ENCODE results near the gene ASXL1.

The ASXL1 gene

DNA sequence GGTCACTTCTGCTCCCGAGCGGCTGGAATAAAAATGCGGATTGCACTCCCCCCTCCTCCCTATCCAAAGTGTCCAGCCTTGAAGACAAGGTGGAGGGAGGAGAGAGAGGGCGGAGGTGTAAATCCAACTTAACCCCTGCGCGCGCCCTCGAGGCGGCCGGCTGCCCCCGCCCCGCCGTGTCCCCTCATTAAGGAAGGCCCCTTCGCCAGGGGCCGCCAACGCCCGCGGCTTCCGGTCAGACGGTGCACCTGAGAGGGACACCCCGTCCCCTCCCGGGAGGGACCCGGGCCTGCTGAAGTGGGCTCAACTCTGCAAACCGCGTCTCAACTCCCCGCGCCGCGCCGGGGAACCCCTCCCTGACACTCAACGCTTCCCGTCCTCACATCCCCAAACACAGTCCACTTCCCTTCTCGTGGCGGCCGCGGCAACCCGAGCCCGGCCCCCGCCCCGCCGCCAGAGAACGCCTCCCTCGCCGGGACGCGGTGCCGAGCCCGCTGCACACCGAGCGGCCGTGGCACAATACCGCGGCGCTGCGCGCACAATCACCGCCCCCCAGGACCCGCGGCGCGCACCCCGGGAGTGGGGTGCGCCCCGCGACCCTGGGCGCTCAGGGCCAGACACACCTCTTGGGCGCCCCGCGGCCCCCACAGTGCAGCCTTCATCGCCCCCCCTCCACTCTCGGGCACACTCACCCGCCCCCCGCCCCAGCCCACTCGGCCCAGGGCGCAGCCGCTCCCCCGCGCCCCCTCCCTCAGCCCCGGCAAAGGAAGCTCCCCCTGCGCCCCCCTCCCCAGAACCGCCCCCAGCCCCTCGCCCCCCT, 124.5 kb downstream of the ASXL1 start:
- DNase-seq, result no peak

DNA sequence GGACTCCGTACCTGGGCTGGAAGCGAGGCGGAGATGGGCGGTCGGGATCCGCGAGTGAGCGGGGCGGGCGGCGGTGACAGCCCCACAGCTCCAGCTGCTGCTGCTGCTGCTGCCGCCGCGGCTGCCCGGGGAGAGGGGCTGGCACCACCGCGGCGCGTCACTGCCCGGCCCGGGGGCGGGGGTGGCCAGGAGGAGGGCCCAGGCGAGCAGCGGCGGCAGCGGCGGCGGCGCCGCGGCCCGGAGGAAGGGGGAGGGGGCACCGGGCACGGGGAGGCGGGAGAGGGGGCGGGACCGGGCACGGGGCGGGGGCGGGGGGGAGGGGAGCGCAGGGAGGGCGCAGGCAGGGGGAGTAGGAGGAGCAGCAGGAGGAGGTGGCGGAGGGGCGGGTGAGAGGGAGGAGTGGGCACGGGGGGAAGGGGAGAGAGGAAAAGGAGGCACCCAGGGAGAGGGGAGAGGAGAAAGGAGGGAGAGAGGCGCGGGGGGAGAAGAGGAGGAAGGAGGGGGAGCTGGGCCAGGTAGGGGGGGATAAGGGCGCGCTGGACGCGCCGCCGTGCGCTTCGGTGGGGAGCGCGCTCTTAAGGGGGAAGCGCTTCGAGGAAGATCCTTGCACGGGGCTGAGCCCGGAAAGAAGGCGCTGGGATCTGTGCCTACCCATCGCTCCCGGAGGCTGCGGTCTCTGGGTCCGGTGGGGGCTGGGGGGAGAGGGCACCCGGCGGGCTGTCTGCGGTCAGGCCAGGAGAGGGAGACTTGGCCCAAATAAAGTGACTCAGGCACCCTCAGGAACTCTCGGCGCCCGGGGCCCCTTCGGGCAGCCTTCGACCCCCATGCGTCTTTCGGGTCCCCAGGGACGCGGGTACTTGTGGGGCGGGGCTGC, 125.5 kb downstream of the ASXL1 start:
- DNase-seq, result peak; percentile 37

DNA sequence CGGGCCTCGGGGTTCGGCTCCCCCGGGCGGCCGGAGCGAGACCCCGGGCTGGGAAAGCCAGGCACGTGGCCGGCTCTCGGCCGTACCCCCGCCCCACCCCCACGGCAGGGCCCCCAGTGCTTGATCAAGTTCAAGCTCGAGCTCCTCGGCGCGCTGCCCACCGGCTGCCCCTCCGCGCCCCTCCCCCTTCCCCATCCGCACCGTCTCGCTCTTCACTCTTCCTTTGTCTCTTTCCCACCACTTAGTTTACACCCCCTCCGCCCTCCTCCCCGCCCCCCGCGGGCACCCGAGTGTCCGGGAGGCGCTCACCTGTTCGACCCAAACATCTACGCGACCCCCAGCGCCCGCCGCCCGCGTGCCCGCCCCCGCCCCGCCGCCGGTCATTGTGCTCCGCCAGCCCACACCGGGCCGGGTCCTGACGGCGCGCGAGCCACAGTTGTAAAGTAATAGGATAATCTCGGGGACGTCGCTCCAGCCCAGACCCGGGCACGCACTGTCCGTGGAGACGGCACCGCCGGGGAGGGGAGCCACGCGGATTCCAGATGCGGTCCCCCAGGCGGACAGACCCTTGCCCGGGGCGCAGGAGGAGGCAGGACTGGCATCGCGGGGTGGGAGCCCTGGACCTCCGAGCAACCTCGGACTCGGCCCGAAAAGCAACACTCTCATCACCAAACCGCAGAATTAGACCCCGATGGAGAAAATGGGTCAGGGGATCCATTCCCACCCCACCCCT, 126.3 kb downstream of the ASXL1 start:
- no peak for DNase-seq

DNA sequence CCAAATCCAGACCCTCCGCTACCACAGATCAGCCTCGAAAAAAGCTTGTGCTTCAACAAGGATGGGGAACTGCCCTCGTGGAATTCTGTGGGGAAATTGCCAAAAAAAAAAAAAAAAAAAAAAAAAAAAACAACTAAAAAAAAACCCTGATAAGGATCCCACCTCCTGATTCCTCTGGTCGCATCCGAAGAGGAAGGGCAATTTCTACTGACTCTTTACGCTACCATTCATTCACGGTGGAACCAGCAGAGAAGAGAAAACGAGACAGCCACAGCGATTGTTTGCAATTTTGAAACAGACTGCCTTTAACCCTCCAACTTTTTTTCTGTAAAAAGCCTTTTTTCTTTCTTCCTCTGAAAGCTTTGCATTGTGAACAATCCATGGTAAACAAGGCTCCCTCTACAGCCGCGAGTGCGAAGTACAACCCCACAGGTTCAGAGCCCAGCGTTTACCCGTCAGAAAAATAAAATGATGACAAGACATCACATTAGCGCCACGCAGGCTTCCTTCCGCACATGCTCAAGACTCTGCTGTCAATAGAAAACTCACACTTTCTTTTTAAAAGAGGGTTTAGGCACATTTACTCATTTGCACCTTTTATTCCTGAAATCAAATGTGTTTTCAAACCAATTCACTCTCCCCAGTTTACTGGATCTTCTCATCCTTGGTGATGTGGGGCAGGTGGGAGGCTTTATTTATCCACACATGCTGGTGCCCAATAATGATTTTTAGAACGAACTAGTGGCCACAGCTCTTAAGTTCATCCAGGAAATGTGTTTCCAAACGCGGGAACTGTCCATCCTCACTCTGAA, 127.0 kb downstream of the ASXL1 start:
- peak; percentile 80 for DNase-seq

DNA sequence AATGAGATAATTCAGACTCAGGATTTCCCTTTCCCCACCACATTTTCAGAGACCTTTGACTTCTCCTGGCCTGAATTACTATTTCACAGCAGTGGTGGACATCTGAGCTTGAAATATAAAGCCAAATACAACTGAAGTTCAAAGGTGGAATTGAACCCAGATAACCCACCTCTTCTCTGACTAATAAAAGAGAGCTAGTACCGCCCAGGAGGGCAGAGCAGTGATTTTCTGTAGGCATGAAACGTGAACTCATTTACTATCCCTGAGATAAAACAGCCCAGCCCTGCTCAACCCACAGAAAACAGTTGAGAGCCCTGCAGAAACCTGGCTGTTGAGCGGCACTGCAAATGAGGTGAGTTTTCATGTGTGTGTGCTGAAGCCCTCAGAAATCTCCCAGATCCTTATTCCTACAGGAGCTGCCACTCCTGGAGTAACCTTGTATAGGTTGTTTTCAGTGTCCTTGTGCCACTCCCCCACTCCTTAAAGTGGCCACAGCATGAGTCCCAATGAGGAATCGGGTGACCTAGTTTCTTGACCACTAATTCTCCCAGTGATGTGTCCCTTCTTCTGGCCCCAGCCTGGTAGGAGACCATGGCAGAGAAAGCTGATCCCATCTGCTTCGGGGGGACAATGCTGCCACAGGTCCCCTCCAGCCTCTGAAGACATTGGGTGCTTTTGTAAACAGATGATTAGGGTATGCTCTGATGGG, 127.8 kb downstream of the ASXL1 start:
- no peak for DNase-seq

DNA sequence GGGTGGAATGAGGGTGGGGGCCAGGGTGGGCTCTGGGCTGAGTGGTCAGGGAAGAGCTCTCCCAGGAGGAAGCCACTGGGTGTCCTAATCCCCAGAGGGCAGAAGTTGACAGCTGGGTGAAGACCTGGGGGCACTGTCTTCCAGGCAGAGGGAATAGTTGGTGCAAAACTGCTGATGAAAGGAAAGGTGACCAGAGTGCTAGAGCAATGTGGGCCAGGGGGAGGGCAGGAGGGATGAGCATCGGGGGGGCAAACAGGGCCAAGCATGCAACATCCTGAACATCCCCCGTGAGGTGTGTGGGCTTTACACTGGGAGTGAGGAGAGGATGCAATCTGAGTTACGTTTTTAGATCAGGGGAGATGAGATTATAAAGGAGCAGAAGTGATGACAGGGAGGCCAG, 129.2 kb downstream of the ASXL1 start:
- no peak for DNase-seq

DNA sequence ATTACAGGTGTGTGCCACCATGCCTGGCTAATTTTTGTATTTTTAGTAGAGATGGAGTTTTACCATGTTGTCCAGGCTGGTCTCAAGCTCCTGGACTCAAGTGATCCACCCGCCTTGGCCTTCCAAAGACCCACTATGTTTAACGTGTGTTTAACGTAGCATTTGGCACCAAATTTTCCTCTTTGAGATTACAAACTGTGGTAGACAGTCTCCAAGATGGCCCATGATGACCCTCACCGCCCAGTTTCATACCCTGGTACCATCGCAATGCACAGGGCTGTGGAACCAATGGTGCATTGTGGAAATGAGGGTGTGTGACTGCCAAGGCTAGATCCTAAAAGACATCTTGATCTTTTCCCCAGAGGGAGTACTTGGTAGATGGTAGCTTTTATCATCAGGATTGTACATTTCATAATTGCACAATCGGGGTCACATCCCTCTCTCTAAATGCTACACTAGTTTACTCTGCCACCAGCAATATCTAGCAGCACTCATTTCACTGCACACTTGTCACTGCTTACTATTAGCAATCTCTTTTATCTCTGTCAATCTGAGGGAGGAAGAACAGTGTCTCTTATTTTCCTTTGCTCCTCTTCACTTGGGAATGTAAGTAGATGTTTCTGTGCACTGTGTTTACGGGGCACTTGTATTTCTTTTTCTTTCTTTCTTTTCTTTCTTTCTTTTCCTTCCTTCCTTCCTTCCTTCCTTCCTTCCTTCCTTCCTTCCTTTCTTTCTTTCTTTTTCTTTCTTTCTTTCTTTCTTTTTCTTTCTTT, 130.1 kb downstream of the ASXL1 start:
- no peak for DNase-seq

Measured in hematopoietic multipotent progenitor cell treated with erythropoietin and hydrocortisone succinate and interleukin-3 and kit ligand, for 8 days (in vitro differentiated cells).